ENCODE measurements around the gene RAF1. TPM values are rescaled to one million over a fixed set of nuclear protein-coding genes. Genes with fewer than 3 reads are reported as not detected.
"Not testable (repeated sequence)": the region's sequence is repeated elsewhere in the genome, so short reads cannot be mapped to it uniquely, and the experiment has no call there.

The RAF1 gene
- total RNA-seq, 4 donors from 2014 or later, result 73.2 to 107 (median 84.2) TPM

DNA sequence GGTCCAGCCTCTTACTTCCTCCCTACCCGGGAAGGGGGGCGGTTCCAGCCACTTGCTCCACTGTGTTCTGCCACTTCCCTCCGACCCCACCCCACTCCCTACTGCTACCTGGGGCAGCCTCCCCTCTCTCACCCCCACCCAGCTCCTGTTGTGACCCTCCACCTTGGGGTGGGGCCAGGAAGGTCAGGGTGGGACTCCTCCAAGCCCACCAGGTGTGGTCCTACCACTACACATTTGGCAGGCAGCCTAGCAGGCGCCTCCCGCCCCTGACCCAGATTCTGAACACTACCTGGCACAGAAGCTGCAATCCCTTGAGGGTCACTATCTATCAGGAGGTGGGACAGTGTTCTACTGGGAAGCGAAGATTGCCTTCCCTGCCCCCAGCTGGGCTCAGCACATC is 13.7 kb upstream of the RAF1 start:
- no peak overlapping the region for H3K4me3 ChIP-seq
- TF ChIP-seq, protein P1, sequence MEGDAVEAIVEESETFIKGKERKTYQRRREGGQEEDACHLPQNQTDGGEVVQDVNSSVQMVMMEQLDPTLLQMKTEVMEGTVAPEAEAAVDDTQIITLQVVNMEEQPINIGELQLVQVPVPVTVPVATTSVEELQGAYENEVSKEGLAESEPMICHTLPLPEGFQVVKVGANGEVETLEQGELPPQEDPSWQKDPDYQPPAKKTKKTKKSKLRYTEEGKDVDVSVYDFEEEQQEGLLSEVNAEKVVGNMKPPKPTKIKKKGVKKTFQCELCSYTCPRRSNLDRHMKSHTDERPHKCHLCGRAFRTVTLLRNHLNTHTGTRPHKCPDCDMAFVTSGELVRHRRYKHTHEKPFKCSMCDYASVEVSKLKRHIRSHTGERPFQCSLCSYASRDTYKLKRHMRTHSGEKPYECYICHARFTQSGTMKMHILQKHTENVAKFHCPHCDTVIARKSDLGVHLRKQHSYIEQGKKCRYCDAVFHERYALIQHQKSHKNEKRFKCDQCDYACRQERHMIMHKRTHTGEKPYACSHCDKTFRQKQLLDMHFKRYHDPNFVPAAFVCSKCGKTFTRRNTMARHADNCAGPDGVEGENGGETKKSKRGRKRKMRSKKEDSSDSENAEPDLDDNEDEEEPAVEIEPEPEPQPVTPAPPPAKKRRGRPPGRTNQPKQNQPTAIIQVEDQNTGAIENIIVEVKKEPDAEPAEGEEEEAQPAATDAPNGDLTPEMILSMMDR (IDR thresholded peaks at IDR 0.05), result no peak
- TF ChIP-seq POLR2A (IDR thresholded peaks at IDR 0.05), result no peak
- no peak overlapping the region for H3K27ac ChIP-seq
- no peaks in the 10 kb centered on the region for H3K27me3 ChIP-seq
- no peaks in the 10 kb centered on the region for H3K9me3 ChIP-seq
- DNase-seq, result no peak
- intact Hi-C loops (cut with DNase I), result no loop called here
- H3K4me1 ChIP-seq, result peaks cover 0 to 5% (median 4%) of the 10 kb centered on the region in 3 donors
- no peaks in the 10 kb centered on the region for H3K36me3 ChIP-seq
- WGBS, 2 donors, result 39 to 72% methylated on average over 2 to 6 of the region's 6 CpGs

DNA sequence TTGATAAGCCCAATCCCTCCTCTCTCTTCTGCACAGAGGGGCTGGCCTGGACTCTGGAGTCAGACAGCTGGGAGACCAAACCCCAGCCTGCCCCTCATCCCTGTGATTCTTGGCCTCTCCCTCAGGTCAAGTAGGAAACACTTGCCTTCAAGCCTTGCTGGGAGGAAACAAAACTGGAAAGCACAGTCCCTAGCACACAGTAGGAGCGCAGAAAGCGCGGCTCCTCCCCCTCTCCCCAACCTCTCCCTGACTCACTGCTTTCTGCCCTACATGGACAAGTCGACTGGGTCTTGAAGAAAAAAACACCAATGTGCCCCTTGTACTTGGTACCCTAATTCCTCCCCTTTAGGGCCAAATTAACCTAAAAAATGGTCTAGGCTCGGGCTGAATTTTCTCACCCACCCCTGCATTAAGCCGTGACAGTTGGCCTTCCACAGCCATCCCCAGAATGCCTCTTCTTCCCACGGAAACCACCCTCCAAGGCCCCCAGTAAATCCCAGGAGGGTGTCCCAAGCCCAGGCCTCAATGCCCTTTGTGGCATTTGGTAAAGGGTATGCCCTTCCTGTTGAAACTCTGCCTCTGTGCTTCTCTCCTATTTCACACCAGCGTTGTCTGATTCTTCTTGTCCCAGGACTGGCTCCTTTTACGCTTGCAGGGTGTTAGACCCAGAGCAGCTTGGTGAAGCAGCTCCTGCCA is 11.3 kb upstream of the RAF1 start:
- no peaks in the 10 kb centered on the region for H3K9me3 ChIP-seq

DNA sequence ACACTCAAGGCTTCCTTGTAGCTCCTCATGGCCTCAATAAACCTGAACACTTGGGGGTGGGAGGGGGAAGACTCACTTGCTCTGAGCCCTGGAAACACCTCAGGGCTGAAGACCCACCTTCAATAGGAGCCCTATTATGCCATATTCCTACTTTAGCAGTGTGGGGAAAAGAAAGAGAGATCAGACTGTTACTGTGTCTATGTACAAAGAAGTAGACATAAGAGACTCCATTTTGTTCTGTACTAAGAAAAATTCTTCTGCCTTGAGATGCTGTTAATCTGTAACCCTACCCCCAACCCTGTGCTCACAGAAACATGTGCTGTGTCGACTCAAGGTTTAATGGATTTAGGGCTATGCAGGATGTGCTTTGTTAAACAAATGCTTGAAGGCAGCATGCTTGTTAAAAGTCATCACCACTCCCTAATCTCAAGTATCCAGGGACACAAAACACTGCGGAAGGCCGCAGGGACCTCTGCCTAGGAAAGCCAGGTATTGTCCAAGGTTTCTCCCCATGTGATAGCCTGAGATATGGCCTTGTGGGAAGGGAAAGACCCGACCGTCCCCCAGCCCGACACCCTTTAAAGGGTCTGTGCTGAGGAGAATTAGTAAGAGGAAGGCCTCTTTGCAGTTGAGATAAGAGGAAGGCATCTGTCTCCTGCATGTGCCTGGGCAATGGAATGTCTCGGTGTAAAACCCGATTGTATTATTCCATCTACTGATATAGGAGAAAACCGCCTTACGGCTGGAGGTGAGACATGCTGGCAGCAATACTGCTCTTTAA is 10.2 kb upstream of the RAF1 start:
- H3K4me1 ChIP-seq; DNase-seq; H3K9me3 ChIP-seq; intact Hi-C loops (cut with DNase I); H3K4me3 ChIP-seq; H3K27me3 ChIP-seq; H3K27ac ChIP-seq; H3K36me3 ChIP-seq: not testable (repeated sequence)
- 62 to 75% methylated on average over 8 to 9 of the region's 10 CpGs for WGBS, 2 donors

More for the DNA sequence above, 11.3 kb upstream of the RAF1 start:
- no peak for DNase-seq
- no peaks in the 10 kb centered on the region for H3K27me3 ChIP-seq
- no peak overlapping the region for H3K4me3 ChIP-seq
- WGBS, 2 donors, result 86 to 89% methylated on average over 9 of the region's 9 CpGs
- no peak for TF ChIP-seq POLR2A (IDR thresholded peaks at IDR 0.05)
- TF ChIP-seq, protein P1 (IDR thresholded peaks at IDR 0.05), result no peak
- intact Hi-C loops (cut with DNase I), result no loop called here
- peaks cover 0 to 5% (median 0%) of the 10 kb centered on the region in 3 donors for H3K4me1 ChIP-seq
- H3K36me3 ChIP-seq, result no peaks in the 10 kb centered on the region
- no peak overlapping the region for H3K27ac ChIP-seq

GRCh38 chr3:12671120-12671450 is 7.2 kb upstream of the RAF1 start:
- WGBS, 2 donors, result 92 to 94% methylated on average over 3 of the region's 3 CpGs

DNA sequence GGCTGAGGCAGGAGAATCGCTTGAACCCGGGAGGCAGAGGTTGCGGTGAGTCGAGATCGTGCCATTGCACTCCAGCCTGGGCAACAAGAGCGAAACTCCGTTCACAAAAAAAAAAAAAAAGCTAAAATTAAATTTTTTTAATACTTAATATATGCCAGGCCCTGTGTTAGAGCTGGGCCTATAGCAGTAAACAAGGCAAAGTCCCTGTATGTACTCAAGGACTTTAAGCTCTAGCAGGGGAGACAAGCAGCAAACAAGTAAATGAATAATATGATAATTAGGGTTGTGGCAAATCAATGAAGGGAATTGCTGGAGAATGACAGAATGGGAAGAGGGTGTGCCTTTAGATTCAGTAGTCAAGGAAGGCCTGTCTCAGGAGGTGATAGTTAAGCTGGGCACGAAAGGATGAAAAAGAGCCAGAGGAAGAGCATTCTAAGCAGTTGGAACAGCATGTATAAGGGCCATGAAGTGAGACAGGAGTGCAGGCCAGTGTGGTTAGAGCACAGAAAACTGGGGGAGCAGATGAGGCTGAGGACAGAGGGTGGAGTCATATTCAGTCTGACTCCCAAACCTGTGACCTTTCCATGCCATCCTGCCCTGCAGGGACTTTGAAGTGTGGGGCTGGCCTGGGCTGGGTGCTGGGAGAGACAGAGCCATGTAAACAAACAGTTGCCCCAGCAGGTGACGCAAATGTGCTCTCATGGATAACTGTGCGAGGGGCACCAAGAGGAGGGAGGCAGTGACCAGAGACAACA is 6.6 kb upstream of the RAF1 start:
- no peak overlapping the region for H3K4me3 ChIP-seq
- TF ChIP-seq POLR2A (IDR thresholded peaks at IDR 0.05), result no peak
- TF ChIP-seq, protein P1 (IDR thresholded peaks at IDR 0.05), result no peak
- 86 to 90% methylated on average over 10 of the region's 10 CpGs for WGBS, 2 donors
- intact Hi-C loops (cut with DNase I), result no loop called here
- H3K36me3 ChIP-seq, result no peaks in the 10 kb centered on the region
- H3K27me3 ChIP-seq, result no peaks in the 10 kb centered on the region
- DNase-seq, result no peak
- H3K4me1 ChIP-seq, result no peaks in the 10 kb centered on the region
- no peak overlapping the region for H3K27ac ChIP-seq
- no peaks in the 10 kb centered on the region for H3K9me3 ChIP-seq

More at GRCh38 chr3:12671120-12671450, 7.2 kb upstream of the RAF1 start:
- H3K27ac ChIP-seq, result no peak overlapping the region
- no peak for TF ChIP-seq POLR2A (IDR thresholded peaks at IDR 0.05)
- TF ChIP-seq, protein P1 (IDR thresholded peaks at IDR 0.05), result no peak
- H3K4me1 ChIP-seq, result no peaks in the 10 kb centered on the region
- H3K4me3 ChIP-seq, result no peak overlapping the region
- H3K27me3 ChIP-seq, result no peaks in the 10 kb centered on the region
- no peaks in the 10 kb centered on the region for H3K36me3 ChIP-seq
- DNase-seq, result no peak
- H3K9me3 ChIP-seq, result no peaks in the 10 kb centered on the region
- intact Hi-C loops (cut with DNase I), result no loop called here
